ENCODE measurements around the gene PI4K2B.
"Not testable (repeated sequence)": the region's sequence is repeated elsewhere in the genome, so short reads cannot be mapped to it uniquely, and the experiment has no call there.

The PI4K2B gene

DNA sequence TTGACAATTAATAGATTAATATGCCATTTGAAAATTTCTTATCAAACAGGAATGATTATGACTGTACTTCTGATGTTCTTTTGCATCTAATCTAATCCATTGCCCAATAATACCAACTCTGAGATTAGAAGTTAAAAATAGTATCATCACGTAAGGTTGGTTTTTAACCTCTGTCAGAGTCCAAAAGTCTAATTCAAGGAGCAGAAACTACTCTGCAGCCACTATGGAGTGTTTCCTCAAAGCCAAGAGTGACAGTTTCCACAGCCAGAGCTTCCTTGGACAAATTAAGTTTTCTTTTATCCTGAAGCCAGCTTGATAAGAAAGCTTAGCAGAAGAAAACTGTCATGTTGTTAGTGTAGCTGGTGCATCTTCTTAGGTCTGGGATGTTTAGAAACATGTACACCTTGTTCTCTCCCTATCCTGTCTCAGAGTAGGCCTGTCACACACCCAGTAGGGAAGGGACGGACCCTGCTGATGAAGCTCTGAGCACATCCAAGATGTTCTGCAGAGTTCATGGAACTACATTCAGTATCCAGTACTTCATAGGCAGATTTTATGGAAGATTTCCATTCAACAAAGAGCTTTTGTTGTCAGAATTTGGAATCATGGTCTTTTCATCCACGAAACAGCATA, 20.4 kb upstream of the PI4K2B start:
- TF ChIP-seq BHLHE40 (IDR thresholded peaks at IDR 0.05; ENCODE audit: borderline replicate concordance) (no peak), ELF4 (IDR thresholded peaks at IDR 0.05) (no peak), FOXK2 (IDR thresholded peaks at IDR 0.05) (no peak), LEF1 (IDR thresholded peaks at IDR 0.05; ENCODE audit: borderline replicate concordance) (no peak), ZNF384 (IDR thresholded peaks at IDR 0.05) (no peak)
- TF ChIP-seq, protein P1, sequence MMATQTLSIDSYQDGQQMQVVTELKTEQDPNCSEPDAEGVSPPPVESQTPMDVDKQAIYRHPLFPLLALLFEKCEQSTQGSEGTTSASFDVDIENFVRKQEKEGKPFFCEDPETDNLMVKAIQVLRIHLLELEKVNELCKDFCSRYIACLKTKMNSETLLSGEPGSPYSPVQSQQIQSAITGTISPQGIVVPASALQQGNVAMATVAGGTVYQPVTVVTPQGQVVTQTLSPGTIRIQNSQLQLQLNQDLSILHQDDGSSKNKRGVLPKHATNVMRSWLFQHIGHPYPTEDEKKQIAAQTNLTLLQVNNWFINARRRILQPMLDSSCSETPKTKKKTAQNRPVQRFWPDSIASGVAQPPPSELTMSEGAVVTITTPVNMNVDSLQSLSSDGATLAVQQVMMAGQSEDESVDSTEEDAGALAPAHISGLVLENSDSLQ (IDR thresholded peaks at IDR 0.05), result no peak
- DNase-seq (ENCODE audit: extremely low spot score), result no peak
- ChIA-PET POLR2A (interaction anchor here (2.1 kb wide), 1 partner anchor 20 kb away, joined by 6 read pairs; the partner anchor contains the start of gene PI4K2B), CTCF (no interaction called here)

DNA sequence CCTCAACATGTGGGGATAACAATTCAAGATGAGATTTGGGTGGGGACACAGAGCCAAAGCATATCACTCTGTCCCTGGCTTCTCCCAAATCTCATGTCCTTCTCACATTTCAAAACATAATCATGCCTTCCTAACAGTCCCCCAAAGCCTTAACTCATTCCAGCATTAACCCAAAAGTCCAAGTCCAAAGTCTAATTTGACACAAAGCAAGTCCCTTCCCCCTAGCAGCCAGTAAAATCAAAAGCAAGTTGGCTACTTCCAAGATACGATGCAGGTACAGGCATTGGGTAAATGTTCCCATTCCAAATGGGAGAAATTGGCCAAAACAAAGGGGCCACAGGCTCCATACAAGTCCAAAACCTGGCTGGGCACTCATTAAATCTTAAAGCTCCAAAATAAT, 19.1 kb upstream of the PI4K2B start:
- POLR2A ChIA-PET, result interaction anchor here (2.1 kb wide), 1 partner anchor 19 kb away, joined by 6 read pairs; the partner anchor contains the start of gene PI4K2B
- DNase-seq (ENCODE audit: extremely low spot score); CTCF ChIA-PET: not testable (repeated sequence)

DNA sequence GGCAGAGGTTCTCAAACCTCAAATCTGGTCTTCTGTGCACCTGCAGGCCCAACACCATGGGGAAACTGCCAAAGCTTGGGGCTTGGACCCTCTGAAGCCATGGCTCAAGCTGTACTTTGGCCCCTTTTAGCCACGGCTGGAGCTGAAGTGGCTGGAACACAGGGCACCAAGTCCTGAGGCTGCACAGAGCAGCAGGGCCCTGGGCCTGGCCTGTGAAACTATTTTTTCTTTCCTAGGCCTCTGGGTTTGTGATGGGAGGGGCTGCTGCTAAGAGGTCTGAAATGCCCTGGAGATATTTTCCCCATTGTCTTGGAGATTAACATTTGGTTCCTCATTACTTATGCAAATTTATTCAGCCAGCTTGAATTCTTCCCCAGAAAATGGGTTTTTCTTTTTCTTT, 18.3 kb upstream of the PI4K2B start:
- no peak for TF ChIP-seq FOXA1 (IDR thresholded peaks at IDR 0.05)
- TF ChIP-seq BHLHE40 (IDR thresholded peaks at IDR 0.05; ENCODE audit: borderline replicate concordance), result no peak
- TF ChIP-seq ZNF384 (IDR thresholded peaks at IDR 0.05), result no peak
- TF ChIP-seq ARNT (IDR thresholded peaks at IDR 0.05), result no peak
- no peak for TF ChIP-seq NFRKB (IDR thresholded peaks at IDR 0.05)
- POLR2A ChIA-PET, result no interaction called here
- CTCF ChIA-PET, result no interaction called here
- DNase-seq (ENCODE audit: extremely low spot score), result no peak

DNA sequence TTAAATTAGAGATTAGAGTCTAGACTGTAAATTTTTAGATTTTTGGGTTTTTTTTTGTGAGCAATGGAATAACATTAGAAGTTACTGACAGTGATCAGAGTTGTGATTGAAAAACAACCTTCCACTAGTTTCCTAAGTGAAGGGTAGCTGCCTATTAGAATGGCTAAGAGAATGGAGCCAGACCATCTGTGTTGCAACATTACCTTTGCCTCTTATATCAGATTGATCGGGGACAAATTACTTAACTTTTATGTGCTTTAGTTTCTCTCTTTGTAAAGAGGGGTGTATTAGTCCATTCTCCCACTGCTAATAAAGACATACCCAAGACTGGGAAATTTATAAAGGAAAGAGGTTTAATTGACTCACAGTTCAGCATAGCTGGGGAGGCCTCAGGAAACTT, 12.5 kb upstream of the PI4K2B start:
- DNase-seq (ENCODE audit: extremely low spot score), result no peak
- TF ChIP-seq BHLHE40 (IDR thresholded peaks at IDR 0.05; ENCODE audit: borderline replicate concordance), result no peak
- TF ChIP-seq ELF4 (IDR thresholded peaks at IDR 0.05), result no peak
- TF ChIP-seq FOXM1 (IDR thresholded peaks at IDR 0.05; ENCODE audit: borderline replicate concordance), result no peak
- no peak for TF ChIP-seq LEF1 (IDR thresholded peaks at IDR 0.05; ENCODE audit: borderline replicate concordance)
- no peak for TF ChIP-seq HDGF (IDR thresholded peaks at IDR 0.05; ENCODE audit: borderline replicate concordance)
- ChIA-PET CTCF (no interaction called here), POLR2A (no interaction called here)

DNA sequence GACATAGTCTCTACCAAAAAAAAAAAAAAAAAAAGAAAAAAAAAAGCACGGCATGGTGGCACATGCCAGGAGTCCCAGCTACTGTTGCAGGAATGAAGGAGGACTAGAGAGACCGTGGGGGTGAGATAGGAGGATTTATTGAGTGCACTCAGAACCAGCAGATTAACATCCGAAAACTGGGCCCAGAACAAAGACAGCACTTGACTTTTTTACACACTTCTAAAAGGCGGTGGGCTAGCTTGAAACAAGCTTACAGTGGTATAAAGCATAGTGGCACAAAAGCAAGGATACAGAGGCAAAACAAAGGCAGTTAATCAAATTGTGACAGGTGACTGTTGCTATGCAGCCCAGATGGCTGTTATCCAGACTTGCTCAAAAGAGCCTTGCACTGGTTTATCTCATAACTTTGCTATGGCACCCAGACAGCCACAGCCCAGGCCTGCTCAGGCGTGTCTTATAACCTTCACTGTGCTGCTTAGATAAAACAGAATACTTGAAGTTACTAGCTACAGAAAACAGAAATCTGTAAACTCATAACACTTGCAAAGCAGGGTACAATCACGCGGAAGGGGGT, 9.9 kb upstream of the PI4K2B start:
- POLR2A ChIA-PET, result no interaction called here
- CTCF ChIA-PET, result no interaction called here
- DNase-seq (ENCODE audit: extremely low spot score), result no peak

DNA sequence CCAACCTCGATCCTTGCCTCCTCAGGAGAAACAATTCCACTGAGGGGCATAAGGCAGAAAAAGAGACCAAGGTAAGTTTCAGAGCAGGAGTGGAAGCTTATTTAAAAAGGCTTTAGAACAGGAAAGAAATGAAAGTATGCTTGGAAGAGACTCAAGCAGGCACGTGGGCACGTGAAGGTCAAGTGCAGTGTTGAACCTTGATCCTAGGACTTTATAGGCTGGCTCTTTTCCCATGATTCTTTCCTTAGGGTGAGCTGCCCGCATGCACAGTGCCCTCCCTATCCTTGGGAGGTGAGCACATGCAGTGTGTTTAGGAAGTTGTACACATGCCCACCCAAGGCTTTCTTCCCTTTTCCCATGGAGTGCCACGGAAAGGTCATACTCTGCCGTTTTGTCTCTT, 4.0 kb upstream of the PI4K2B start:
- CTCF ChIA-PET, result no interaction called here
- DNase-seq (ENCODE audit: extremely low spot score), result no peak
- POLR2A ChIA-PET, result no interaction called here
- TF ChIP-seq ARNT (IDR thresholded peaks at IDR 0.05) (no peak), LEF1 (IDR thresholded peaks at IDR 0.05; ENCODE audit: borderline replicate concordance) (no peak), SP1 (IDR thresholded peaks at IDR 0.05) (no peak), HDGF (IDR thresholded peaks at IDR 0.05; ENCODE audit: borderline replicate concordance) (no peak), ELF4 (IDR thresholded peaks at IDR 0.05) (no peak), SUZ12 (IDR thresholded peaks at IDR 0.05) (no peak)

More for the DNA sequence above, 9.9 kb upstream of the PI4K2B start:
- no peak for TF ChIP-seq SP1 (IDR thresholded peaks at IDR 0.05)
- TF ChIP-seq FOXK2 (IDR thresholded peaks at IDR 0.05), result no peak
- TF ChIP-seq ELF4 (IDR thresholded peaks at IDR 0.05), result no peak
- TF ChIP-seq BHLHE40 (IDR thresholded peaks at IDR 0.05; ENCODE audit: borderline replicate concordance), result no peak
- TF ChIP-seq FOXM1 (IDR thresholded peaks at IDR 0.05; ENCODE audit: borderline replicate concordance), result no peak
- no peak for TF ChIP-seq HDGF (IDR thresholded peaks at IDR 0.05; ENCODE audit: borderline replicate concordance)
- no peak for TF ChIP-seq ZNF384 (IDR thresholded peaks at IDR 0.05)
- TF ChIP-seq, protein P1 (IDR thresholded peaks at IDR 0.05), result no peak
- no peak for TF ChIP-seq L3MBTL2 (conservative IDR thresholded peaks at IDR 0.05)
- no peak for TF ChIP-seq FOXA1 (IDR thresholded peaks at IDR 0.05)
- no peak for TF ChIP-seq CTBP1 (IDR thresholded peaks at IDR 0.05; ENCODE audit: borderline replicate concordance)
- TF ChIP-seq NFRKB (IDR thresholded peaks at IDR 0.05), result no peak
- no peak for TF ChIP-seq ARNT (IDR thresholded peaks at IDR 0.05)
- TF ChIP-seq SUZ12 (IDR thresholded peaks at IDR 0.05), result no peak
- TF ChIP-seq LEF1 (IDR thresholded peaks at IDR 0.05; ENCODE audit: borderline replicate concordance), result no peak
- no peak for TF ChIP-seq TARDBP (IDR thresholded peaks at IDR 0.05)

DNA sequence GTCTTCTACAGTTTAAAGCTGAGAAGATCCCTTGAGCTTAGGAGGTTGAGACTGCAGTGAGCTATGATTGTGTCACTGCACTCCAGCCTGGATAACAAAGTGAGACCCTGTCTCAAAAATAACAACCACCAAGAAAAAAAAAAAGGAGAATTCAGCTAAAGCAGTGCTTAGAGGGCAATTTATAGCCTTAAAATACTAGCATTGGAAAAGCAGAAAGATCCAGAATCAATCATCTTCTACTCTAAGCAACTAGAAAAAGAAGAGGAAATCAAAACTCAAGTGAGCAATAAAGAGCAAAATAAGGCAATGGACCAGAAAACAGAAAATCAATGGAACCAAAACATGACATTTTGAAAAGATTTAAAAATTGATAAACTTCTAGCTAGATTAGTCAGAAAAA, 639 bp upstream of the PI4K2B start:
- CTCF ChIA-PET, result interaction anchor here (1.7 kb wide), 1 partner anchor 79 kb away, joined by 6 read pairs; the partner anchor contains the start of gene ZCCHC4
- no peak for DNase-seq (ENCODE audit: extremely low spot score)
- POLR2A ChIA-PET, result interaction anchor here (0.6 to 3.3 kb wide), 5 partner anchors 20 to 79 kb away, joined by 3 to 14 read pairs (median 4); partner anchors contain the start of genes SEPSECS and ZCCHC4

More for the DNA sequence above, 639 bp upstream of the PI4K2B start:
- no peak for TF ChIP-seq HDGF (IDR thresholded peaks at IDR 0.05; ENCODE audit: borderline replicate concordance)
- no peak for TF ChIP-seq SP1 (IDR thresholded peaks at IDR 0.05)
- no peak for TF ChIP-seq ARNT (IDR thresholded peaks at IDR 0.05)
- TF ChIP-seq SUZ12 (IDR thresholded peaks at IDR 0.05), result no peak
- no peak for TF ChIP-seq ZNF384 (IDR thresholded peaks at IDR 0.05)
- TF ChIP-seq FOXK2 (IDR thresholded peaks at IDR 0.05), result no peak
- no peak for TF ChIP-seq ELF4 (IDR thresholded peaks at IDR 0.05)
- TF ChIP-seq TARDBP (IDR thresholded peaks at IDR 0.05), result no peak
- no peak for TF ChIP-seq CTBP1 (IDR thresholded peaks at IDR 0.05; ENCODE audit: borderline replicate concordance)
- no peak for TF ChIP-seq FOXA1 (IDR thresholded peaks at IDR 0.05)
- no peak for TF ChIP-seq BHLHE40 (IDR thresholded peaks at IDR 0.05; ENCODE audit: borderline replicate concordance)
- TF ChIP-seq LEF1 (IDR thresholded peaks at IDR 0.05; ENCODE audit: borderline replicate concordance), result no peak
- no peak for TF ChIP-seq NFRKB (IDR thresholded peaks at IDR 0.05)
- TF ChIP-seq L3MBTL2 (conservative IDR thresholded peaks at IDR 0.05), result no peak

Measured in HEK293T (cell line).